Measurements from ENCODE around the gene ZFP91. TPM values are rescaled to one million over a fixed set of nuclear protein-coding genes. Genes with fewer than 3 reads are reported as not detected.

Gene ZFP91, protein sequence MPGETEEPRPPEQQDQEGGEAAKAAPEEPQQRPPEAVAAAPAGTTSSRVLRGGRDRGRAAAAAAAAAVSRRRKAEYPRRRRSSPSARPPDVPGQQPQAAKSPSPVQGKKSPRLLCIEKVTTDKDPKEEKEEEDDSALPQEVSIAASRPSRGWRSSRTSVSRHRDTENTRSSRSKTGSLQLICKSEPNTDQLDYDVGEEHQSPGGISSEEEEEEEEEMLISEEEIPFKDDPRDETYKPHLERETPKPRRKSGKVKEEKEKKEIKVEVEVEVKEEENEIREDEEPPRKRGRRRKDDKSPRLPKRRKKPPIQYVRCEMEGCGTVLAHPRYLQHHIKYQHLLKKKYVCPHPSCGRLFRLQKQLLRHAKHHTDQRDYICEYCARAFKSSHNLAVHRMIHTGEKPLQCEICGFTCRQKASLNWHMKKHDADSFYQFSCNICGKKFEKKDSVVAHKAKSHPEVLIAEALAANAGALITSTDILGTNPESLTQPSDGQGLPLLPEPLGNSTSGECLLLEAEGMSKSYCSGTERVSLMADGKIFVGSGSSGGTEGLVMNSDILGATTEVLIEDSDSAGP
- 10 to 100 TPM; 35.7 to 44.0 TPM for total RNA-seq

GRCh38 chr11:58578635-58579191 lies at the start of gene ZFP91:
Gene ZFP91 (plus strand): TSS chr11:58579063. CDS start chr11:58579282, 219 bp downstream.
- Mint-ChIP-seq H3K27me3 (no peaks in the 10 kb centered on the region), H3K9me3 (ENCODE audit: low read depth) (no peaks in the 10 kb centered on the region), H3K4me1 (peaks cover 43% of the 10 kb centered on the region), H3K4me3 (peak within 1 kb of the TSS; percentile 89), H3K27ac (peak within 1 kb of the TSS; percentile 99), H3K36me3 (ENCODE audit: low read depth) (peaks cover 41% of the 10 kb centered on the region)
- peak; percentile 53 for ATAC-seq
- POLR2A ChIA-PET: interaction anchor here (3.6 kb wide), 1 partner anchor 19 kb away, joined by 23 read pairs; no protein-coding TSS in a partner anchor
- intact Hi-C loops (cut with DNase I, micrococcal nuclease): loop anchor here (1.0 to 10.0 kb wide), 20 partner anchors 39 to 1254 kb away; partner anchors contain the start of genes CLP1 (in 2 of the 2), FAM111A (in 2 of the 2), MED19 (in 2 of the 2) and SELENOH (in 2 of the 2)
- CTCF ChIA-PET: interaction anchor here (0.8 to 6.1 kb wide), 4 partner anchors 8 to 54 kb away, joined by 3 to 45 read pairs (median 14); no protein-coding TSS in a partner anchor
- peak; percentile 98 for DNase-seq

- Mint-ChIP-seq H3K9me3 (ENCODE audit: low read depth) (peaks cover 2% of the 10 kb centered on the region), H3K27ac (no peak overlapping the region), H3K36me3 (ENCODE audit: low read depth) (peaks cover 75% of the 10 kb centered on the region), H3K4me1 (peaks cover 56% of the 10 kb centered on the region), H3K4me3 (no peak overlapping the region), H3K27me3 (no peaks in the 10 kb centered on the region)
- POLR2A ChIA-PET: no interaction called here
- ATAC-seq (no peak), DNase-seq (no peak)
- CTCF ChIA-PET: interaction anchor here (0.6 to 1.8 kb wide), 2 partner anchors 37 to 789 kb away, joined by 3 to 8 read pairs; partner anchors contain the start of gene SELENOH
- intact Hi-C loops (cut with DNase I, micrococcal nuclease): no loop called here
Measured at GRCh38 chr11:58530236-58530635, 48.6 kb upstream of the ZFP91 start.

DNA sequence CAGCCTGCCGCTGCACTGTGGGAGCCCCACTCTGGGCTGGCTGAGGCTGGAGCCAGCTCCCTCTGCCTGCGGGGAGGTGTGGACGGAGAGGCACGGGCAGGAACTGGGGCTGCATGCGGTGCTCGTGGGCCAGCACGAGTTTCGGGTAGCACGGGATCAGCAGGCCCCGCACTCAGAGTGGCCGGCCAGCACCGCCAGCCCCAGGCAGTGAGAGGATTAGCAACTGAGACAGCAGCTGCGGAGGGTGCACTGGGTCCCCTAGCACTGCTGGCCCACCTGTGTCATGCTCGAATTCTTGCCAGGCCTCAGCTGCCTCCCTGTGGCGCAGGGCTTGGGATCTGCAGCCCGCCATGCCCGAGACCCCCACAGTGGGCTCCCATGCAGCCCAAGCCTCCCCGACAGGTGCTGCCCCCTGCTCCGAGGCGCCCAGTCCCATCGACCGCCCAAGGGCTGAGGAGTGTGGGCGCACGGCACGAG lies 47.0 kb upstream of the ZFP91 start:
- peaks cover 12% of the 10 kb centered on the region for H3K9me3 Mint-ChIP-seq (ENCODE audit: low read depth)
- ChIA-PET POLR2A (no interaction called here), CTCF (interaction anchor here (1.0 kb wide), 1 partner anchor 29 kb away, joined by 3 read pairs; no protein-coding TSS in a partner anchor)
- no peak overlapping the region for H3K4me3 Mint-ChIP-seq
- no peak overlapping the region for H3K27ac Mint-ChIP-seq
- H3K36me3 Mint-ChIP-seq (ENCODE audit: low read depth): peaks cover 85% of the 10 kb centered on the region
- ATAC-seq: no peak
- DNase-seq: no peak
- peaks cover 51% of the 10 kb centered on the region for H3K4me1 Mint-ChIP-seq
- H3K27me3 Mint-ChIP-seq: no peaks in the 10 kb centered on the region
- intact Hi-C loops (cut with DNase I, micrococcal nuclease): no loop called here

DNA sequence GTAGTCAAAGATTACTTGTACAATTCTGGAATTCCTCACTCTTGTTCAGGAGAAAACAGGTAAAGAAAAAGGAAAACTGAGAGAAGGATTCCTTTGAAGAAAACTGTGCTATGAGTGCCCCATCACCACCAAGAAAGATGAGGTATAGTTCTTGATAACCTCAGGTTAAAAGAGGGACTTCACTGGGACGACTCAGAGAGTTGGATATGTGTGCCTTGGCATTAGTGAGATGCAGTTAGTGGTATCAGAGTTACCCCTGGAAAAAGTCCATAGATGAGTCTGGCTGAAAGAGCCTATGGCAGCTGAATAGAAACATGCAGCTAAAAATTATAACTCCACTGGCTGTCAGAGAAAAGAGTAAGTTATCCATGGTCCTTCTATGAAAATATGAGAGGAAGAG lies 32.0 kb upstream of the ZFP91 start:
- H3K4me1 Mint-ChIP-seq: peaks cover 29% of the 10 kb centered on the region
- peak overlapping the region; percentile 55 for H3K27ac Mint-ChIP-seq
- POLR2A ChIA-PET: no interaction called here

GRCh38 chr11:58549644-58550043 lies 29.2 kb upstream of the ZFP91 start:
- POLR2A ChIA-PET: no interaction called here

More for the DNA sequence above, 32.0 kb upstream of the ZFP91 start:
- no peaks in the 10 kb centered on the region for H3K27me3 Mint-ChIP-seq
- intact Hi-C loops (cut with DNase I, micrococcal nuclease): no loop called here
- H3K36me3 Mint-ChIP-seq (ENCODE audit: low read depth): peaks cover 82% of the 10 kb centered on the region
- DNase-seq (no peak), ATAC-seq (peak; percentile 57)
- no peaks in the 10 kb centered on the region for H3K9me3 Mint-ChIP-seq (ENCODE audit: low read depth)
- CTCF ChIA-PET: no interaction called here
- no peak overlapping the region for H3K4me3 Mint-ChIP-seq

GRCh38 chr11:58560842-58561241 lies 18.0 kb upstream of the ZFP91 start:
- ATAC-seq (no peak), DNase-seq (no peak)
- Mint-ChIP-seq H3K4me1 (peaks cover 62% of the 10 kb centered on the region), H3K4me3 (no peak overlapping the region), H3K27ac (no peak overlapping the region), H3K27me3 (no peaks in the 10 kb centered on the region), H3K36me3 (ENCODE audit: low read depth) (peaks cover 38% of the 10 kb centered on the region), H3K9me3 (ENCODE audit: low read depth) (no peaks in the 10 kb centered on the region)
- ChIA-PET POLR2A (no interaction called here), CTCF (interaction anchor here (0.9 to 1.5 kb wide), 4 partner anchors 8 to 69 kb away, joined by 3 to 4 read pairs (median 4); no protein-coding TSS in a partner anchor)
- intact Hi-C loops (cut with DNase I, micrococcal nuclease): no loop called here

More at GRCh38 chr11:58549644-58550043, 29.2 kb upstream of the ZFP91 start:
- CTCF ChIA-PET: no interaction called here
- Mint-ChIP-seq H3K9me3 (ENCODE audit: low read depth) (no peaks in the 10 kb centered on the region), H3K27me3 (no peaks in the 10 kb centered on the region), H3K4me1 (peaks cover 25% of the 10 kb centered on the region), H3K27ac (no peak overlapping the region), H3K4me3 (no peak overlapping the region), H3K36me3 (ENCODE audit: low read depth) (peaks cover 84% of the 10 kb centered on the region)
- intact Hi-C loops (cut with DNase I, micrococcal nuclease): no loop called here
- no peak for ATAC-seq
- DNase-seq: no peak

- ATAC-seq: no peak
- Mint-ChIP-seq H3K27ac (no peak overlapping the region), H3K4me3 (no peak overlapping the region), H3K9me3 (ENCODE audit: low read depth) (no peaks in the 10 kb centered on the region), H3K4me1 (peaks cover 62% of the 10 kb centered on the region), H3K36me3 (ENCODE audit: low read depth) (peaks cover 39% of the 10 kb centered on the region), H3K27me3 (no peaks in the 10 kb centered on the region)
- CTCF ChIA-PET: interaction anchor here (0.9 to 1.5 kb wide), 4 partner anchors 7 to 68 kb away, joined by 3 to 4 read pairs (median 4); no protein-coding TSS in a partner anchor
- intact Hi-C loops (cut with DNase I, micrococcal nuclease): no loop called here
- POLR2A ChIA-PET: no interaction called here
- no peak for DNase-seq
Measured at GRCh38 chr11:58561394-58562098, 17.3 kb upstream of the ZFP91 start.

DNA sequence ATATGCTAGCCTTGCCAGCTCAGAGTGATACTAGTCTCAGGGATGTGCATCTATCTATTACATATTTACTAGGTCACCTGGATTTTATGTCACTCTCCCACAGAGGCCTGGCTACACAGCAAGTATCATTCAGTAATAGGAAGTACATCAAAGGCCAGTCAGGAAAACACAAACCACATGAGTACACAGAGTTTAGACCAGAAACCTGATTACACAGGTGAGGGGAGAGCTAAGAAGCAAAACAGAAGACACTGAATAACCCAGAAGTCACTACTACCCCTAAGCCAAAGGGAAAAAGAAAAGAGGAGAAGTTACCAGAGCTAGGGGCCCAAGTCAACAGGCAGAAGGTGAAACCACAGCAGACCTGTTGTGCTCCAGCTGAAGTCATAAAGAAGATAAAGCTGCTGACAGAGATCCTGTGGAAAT lies 16.5 kb upstream of the ZFP91 start:
- no peak overlapping the region for H3K4me3 Mint-ChIP-seq
- DNase-seq (no peak), ATAC-seq (peak; percentile 57)
- peak overlapping the region; percentile 80 for H3K27ac Mint-ChIP-seq
- intact Hi-C loops (cut with DNase I, micrococcal nuclease): no loop called here
- peaks cover 57% of the 10 kb centered on the region for H3K4me1 Mint-ChIP-seq
- H3K36me3 Mint-ChIP-seq (ENCODE audit: low read depth): peaks cover 36% of the 10 kb centered on the region
- no peaks in the 10 kb centered on the region for H3K27me3 Mint-ChIP-seq
- POLR2A ChIA-PET: interaction anchor here (1.0 kb wide), 1 partner anchor 11 kb away, joined by 4 read pairs; no protein-coding TSS in a partner anchor
- CTCF ChIA-PET: interaction anchor here (0.6 to 0.9 kb wide), 2 partner anchors 18 to 491 kb away, joined by 3 to 4 read pairs; no protein-coding TSS in a partner anchor
- H3K9me3 Mint-ChIP-seq (ENCODE audit: low read depth): no peaks in the 10 kb centered on the region

DNA sequence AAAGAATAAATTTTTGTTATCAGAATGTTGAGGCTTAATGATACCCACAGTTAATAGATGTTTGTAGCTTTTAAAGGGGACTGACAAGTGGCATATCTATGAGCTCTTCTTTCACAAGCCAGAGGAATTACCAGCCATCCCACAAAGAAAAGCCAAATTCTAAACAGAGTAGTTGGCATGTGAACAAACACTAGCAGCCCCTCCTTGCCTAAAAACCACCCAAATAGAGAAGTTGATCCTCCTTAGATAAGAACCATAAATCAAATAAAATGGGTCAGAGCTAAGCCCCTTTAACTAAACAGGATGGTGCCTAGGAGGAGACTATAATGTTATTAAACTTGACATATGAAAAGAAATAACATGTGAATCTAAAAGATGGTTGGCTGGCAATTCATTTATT lies 14.6 kb upstream of the ZFP91 start:
- ChIA-PET CTCF (interaction anchor here (0.6 to 1.4 kb wide), 5 partner anchors 9 to 390 kb away, joined by 3 to 5 read pairs (median 3); no protein-coding TSS in a partner anchor), POLR2A (no interaction called here)
- Mint-ChIP-seq H3K27ac (no peak overlapping the region), H3K4me3 (no peak overlapping the region), H3K36me3 (ENCODE audit: low read depth) (peaks cover 44% of the 10 kb centered on the region), H3K9me3 (ENCODE audit: low read depth) (no peaks in the 10 kb centered on the region), H3K27me3 (no peaks in the 10 kb centered on the region), H3K4me1 (peaks cover 65% of the 10 kb centered on the region)
- DNase-seq (no peak), ATAC-seq (no peak)
- intact Hi-C loops (cut with DNase I, micrococcal nuclease): no loop called here

DNA sequence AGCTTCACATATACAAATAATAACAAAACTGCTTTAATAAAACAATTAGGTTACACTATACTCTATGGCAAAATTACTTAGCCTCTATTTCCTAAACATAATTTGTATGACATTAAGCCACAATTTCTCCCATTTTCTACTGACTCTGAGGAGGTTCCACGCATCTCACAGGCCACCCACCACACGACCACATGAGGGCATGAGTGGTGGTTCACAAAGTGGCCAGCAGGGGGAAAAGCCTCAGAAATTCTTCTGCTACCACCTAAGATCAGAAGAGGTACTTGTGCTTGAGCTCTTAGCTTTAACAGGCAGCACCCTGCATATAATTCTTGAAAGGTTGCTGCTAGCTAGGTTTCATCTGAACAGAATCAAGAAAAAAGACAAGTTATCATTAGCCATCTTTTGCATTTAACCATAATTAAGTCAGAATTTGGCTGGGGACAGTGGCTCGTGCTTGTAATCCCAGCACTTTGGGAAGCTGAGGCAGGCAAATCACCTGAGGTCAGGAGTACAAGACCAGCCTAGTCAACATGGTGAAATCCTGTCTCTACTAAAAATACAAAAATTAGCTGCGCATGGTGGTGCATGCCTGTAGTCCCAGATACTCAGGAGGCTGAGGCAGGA lies 10.9 kb upstream of the ZFP91 start:
- POLR2A ChIA-PET: interaction anchor here (1.0 to 2.6 kb wide), 3 partner anchors 9 to 53 kb away, joined by 3 to 12 read pairs (median 3); no protein-coding TSS in a partner anchor
- H3K9me3 Mint-ChIP-seq (ENCODE audit: low read depth): no peaks in the 10 kb centered on the region
- peaks cover 50% of the 10 kb centered on the region for H3K36me3 Mint-ChIP-seq (ENCODE audit: low read depth)
- intact Hi-C loops (cut with DNase I, micrococcal nuclease): loop anchor here (1.0 to 2.0 kb wide), 3 partner anchors 63 to 221 kb away; no protein-coding TSS in a partner anchor
- no peaks in the 10 kb centered on the region for H3K27me3 Mint-ChIP-seq
- CTCF ChIA-PET: interaction anchor here (0.6 to 5.0 kb wide), 46 partner anchors 9 to 767 kb away, joined by 3 to 89 read pairs (median 4); partner anchors contain the start of genes CNTF, FAM111A and LPXN
- H3K4me3 Mint-ChIP-seq: peak overlapping the region; percentile 32
- peak overlapping the region; percentile 76 for H3K27ac Mint-ChIP-seq
- peaks cover 64% of the 10 kb centered on the region for H3K4me1 Mint-ChIP-seq
- peak; percentile 85 for DNase-seq
- ATAC-seq: peak; percentile 92
